Transverse colon (tissue), 4 donors: ENCODE measurements around the gene HERC4. TPM values are rescaled to one million over a fixed set of nuclear protein-coding genes. Genes with fewer than 3 reads are reported as not detected.

Experiments
- DNase-seq: peaks from one replicate; pipeline ENCODE4 v3.0.0-alpha.2; 2019
- H3K27ac ChIP-seq, 4 donors: fragments of 200-600 bp; sonication (generic); 2 replicates each; pipeline ENCODE4 v1.5.1; 2016 to 2018; ENCODE audit warnings: inconsistent platforms in 4 of 4
- H3K27me3 ChIP-seq: fragments of 200-600 bp; sonication (generic); 2 replicates; pipeline ENCODE4 v1.5.1; 2017; ENCODE audit warnings: inconsistent platforms
- H3K36me3 ChIP-seq, 4 donors: fragments of 200-600 bp; sonication (generic); 2 replicates each; pipeline ENCODE4 v1.5.1; 2017 to 2019; ENCODE audit warnings: inconsistent platforms in 4 of 4
- H3K4me1 ChIP-seq, 4 donors: fragments of 200-600 bp; sonication (generic); 2 replicates each; pipeline ENCODE4 v1.5.1; 2017 to 2020; ENCODE audit warnings: inconsistent platforms in 4 of 4
- H3K4me3 ChIP-seq, 4 donors: fragments of 200-600 bp; sonication (generic); 1 replicate in 1 of 4; 2 replicates in 3 of 4; pipeline versions ENCODE4 v1.5.1 to v1.6.1; 2017 to 2019; ENCODE audit warnings: inconsistent platforms in 4 of 4
- H3K9me3 ChIP-seq, 2 donors: fragments of 200-600 bp; sonication (generic); 2 replicates each; pipeline ENCODE4 v1.5.1; 2017 to 2019; ENCODE audit warnings: inconsistent platforms in 2 of 2
- CTCF ChIP-seq, 5 experiments: fragments of 200-600 bp in 3 of 5; fragments of 450-650 bp in 2 of 5; sonication (generic) in 3 of 5; IDR thresholded peaks; 1 replicate in 2 of 5; 2 replicates in 3 of 5; pipeline ENCODE4 v1.5.1; 2016 to 2017; ENCODE audit warnings: antibody characterized with exemption in 5 of 5, inconsistent platforms in 3 of 5, mild to moderate bottlenecking in 2 of 5, moderate library complexity in 1 of 5
- EP300 ChIP-seq: sonication (generic); formaldehyde crosslinking; IDR thresholded peaks from one replicate; pipeline ENCODE4 v1.6.1; 2017; ENCODE audit warnings: antibody characterized with exemption, low read depth
- POLR2A ChIP-seq: fragments of 450-650 bp; IDR thresholded peaks from one replicate; pipeline ENCODE4 v1.6.1; 2016; ENCODE audit warnings: antibody characterized with exemption, mild to moderate bottlenecking, moderate library complexity
- POLR2AphosphoS5 ChIP-seq, 3 donors: sonication (generic); formaldehyde crosslinking; IDR thresholded peaks; one replicate each; pipeline ENCODE4 v1.6.1; 2016; ENCODE audit warnings: antibody characterized with exemption in 3 of 3
- WGBS, 2 donors: methylation state at CpG; one replicate each; pipeline ENCODE4 v1.1.5; 2018; ENCODE audit warnings: low coverage in 1 of 2; 5-methylcytosine and 5-hydroxymethylcytosine counted together
- in situ Hi-C, 4 donors: fragments of 200-750 bp; cut with MboI; loops; one replicate each; pipeline versions ENCODE4 v1.15.0 to v1.15.1; 2017; ENCODE audit warnings: low sequenced_read_pairs in 3 of 4, low pct_ligation_motif_present in 1 of 4, low pct_unique_long_range_greater_than_20kb in 1 of 4
- intact Hi-C: fragments of 100-400 bp; cut with DNase I; formaldehyde crosslinking; loops from one replicate; pipeline ENCODE4 v1.15.1; 2023; ENCODE audit warnings: low total_unique reads
- total RNA-seq, 4 donors: library from RNA; depleted of rRNA; stranded (reverse); fragments of >200 nt; gene quantifications; one replicate each; pipeline ENCODE4 v1.1.0, GENCODE V29; 2016

Gene HERC4
- total RNA-seq, 4 donors from 2014 or later: 32.0 to 154 (median 105) TPM

- no peaks in the 10 kb centered on the region for H3K9me3 ChIP-seq
- in situ Hi-C loops: no loop called here
- WGBS, 2 donors: 79 to 81% methylated on average over 15 of the region's 15 CpGs
- H3K4me3 ChIP-seq: no peak overlapping the region
- no peaks in the 10 kb centered on the region for H3K4me1 ChIP-seq
- H3K36me3 ChIP-seq: no peaks in the 10 kb centered on the region
- no peak for DNase-seq
- no peaks in the 10 kb centered on the region for H3K27me3 ChIP-seq
- H3K27ac ChIP-seq: no peak overlapping the region
- intact Hi-C loops: no loop called here
- TF ChIP-seq POLR2AphosphoS5 (IDR thresholded peaks at IDR 0.05) (no peak), EP300 (no peak), CTCF (IDR thresholded peaks at IDR 0.05) (no peak), POLR2A (no peak)
Measured at GRCh38 chr10:68121020-68121743, 46.1 kb upstream of the HERC4 start.

GRCh38 chr10:68118657-68119056 is 43.6 kb upstream of the HERC4 start:
- WGBS, 2 donors: 67 to 69% methylated on average over 3 of the region's 3 CpGs
- Histone ChIP-seq H3K27ac (no peak overlapping the region), H3K36me3 (no peaks in the 10 kb centered on the region), H3K9me3 (no peaks in the 10 kb centered on the region), H3K4me3 (no peak overlapping the region), H3K4me1 (no peaks in the 10 kb centered on the region), H3K27me3 (no peaks in the 10 kb centered on the region)
- TF ChIP-seq CTCF (IDR thresholded peaks at IDR 0.05) (no peak), EP300 (no peak), POLR2AphosphoS5 (IDR thresholded peaks at IDR 0.05) (no peak), POLR2A (no peak)
- DNase-seq: no peak
- in situ Hi-C loops: no loop called here
- intact Hi-C loops: no loop called here

- no peaks in the 10 kb centered on the region for H3K36me3 ChIP-seq
- H3K27me3 ChIP-seq: no peaks in the 10 kb centered on the region
- no peaks in the 10 kb centered on the region for H3K4me1 ChIP-seq
- WGBS, 2 donors: 86 to 100% methylated on average over 1 of the region's 1 CpG
- intact Hi-C loops (no loop called here), in situ Hi-C loops (no loop called here)
- no peak for DNase-seq
- no peak overlapping the region for H3K27ac ChIP-seq
- TF ChIP-seq EP300 (no peak), CTCF (IDR thresholded peaks at IDR 0.05) (no peak), POLR2A (no peak), POLR2AphosphoS5 (IDR thresholded peaks at IDR 0.05) (no peak)
- H3K9me3 ChIP-seq: no peaks in the 10 kb centered on the region
- H3K4me3 ChIP-seq: no peak overlapping the region
Measured at GRCh38 chr10:68112837-68113236, 37.8 kb upstream of the HERC4 start.

- Histone ChIP-seq H3K36me3 (no peaks in the 10 kb centered on the region), H3K27ac (no peak overlapping the region), H3K27me3 (no peaks in the 10 kb centered on the region), H3K4me1 (no peaks in the 10 kb centered on the region), H3K4me3 (no peak overlapping the region), H3K9me3 (no peaks in the 10 kb centered on the region)
- no peak for TF ChIP-seq POLR2AphosphoS5 (IDR thresholded peaks at IDR 0.05)
- no peak for TF ChIP-seq POLR2A
- no peak for TF ChIP-seq EP300
- no peak for TF ChIP-seq CTCF (IDR thresholded peaks at IDR 0.05)
- 95% methylated on average over 2 of the region's 2 CpGs; no CpG with 5 or more reads in 1 of the 2 donors for WGBS, 2 donors
- in situ Hi-C loops (no loop called here), intact Hi-C loops (no loop called here)
- DNase-seq: no peak
Measured at GRCh38 chr10:68111584-68111983, 36.5 kb upstream of the HERC4 start.
